Measurements from ENCODE around the gene SPON1.

DNA sequence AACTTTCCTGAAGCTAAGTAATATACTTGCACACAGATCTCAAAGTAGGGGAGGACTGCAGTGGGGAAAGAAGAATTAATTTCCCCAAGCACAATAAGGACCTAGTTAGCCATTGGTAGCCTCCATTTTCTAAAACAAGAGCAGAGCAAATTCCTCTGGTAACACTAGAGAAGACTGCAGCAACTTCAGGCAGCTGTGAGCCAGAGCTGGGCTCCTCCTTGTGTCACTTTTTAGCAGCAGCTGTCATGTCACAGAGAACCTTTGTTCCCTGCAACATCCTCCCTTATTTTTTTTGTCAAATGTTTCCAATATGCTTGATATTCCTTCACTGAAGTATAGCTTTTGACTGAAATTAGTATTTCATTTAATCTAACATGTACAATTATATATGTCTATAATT is 342.1 kb downstream of the SPON1 start:
- TF ChIP-seq, protein P1, sequence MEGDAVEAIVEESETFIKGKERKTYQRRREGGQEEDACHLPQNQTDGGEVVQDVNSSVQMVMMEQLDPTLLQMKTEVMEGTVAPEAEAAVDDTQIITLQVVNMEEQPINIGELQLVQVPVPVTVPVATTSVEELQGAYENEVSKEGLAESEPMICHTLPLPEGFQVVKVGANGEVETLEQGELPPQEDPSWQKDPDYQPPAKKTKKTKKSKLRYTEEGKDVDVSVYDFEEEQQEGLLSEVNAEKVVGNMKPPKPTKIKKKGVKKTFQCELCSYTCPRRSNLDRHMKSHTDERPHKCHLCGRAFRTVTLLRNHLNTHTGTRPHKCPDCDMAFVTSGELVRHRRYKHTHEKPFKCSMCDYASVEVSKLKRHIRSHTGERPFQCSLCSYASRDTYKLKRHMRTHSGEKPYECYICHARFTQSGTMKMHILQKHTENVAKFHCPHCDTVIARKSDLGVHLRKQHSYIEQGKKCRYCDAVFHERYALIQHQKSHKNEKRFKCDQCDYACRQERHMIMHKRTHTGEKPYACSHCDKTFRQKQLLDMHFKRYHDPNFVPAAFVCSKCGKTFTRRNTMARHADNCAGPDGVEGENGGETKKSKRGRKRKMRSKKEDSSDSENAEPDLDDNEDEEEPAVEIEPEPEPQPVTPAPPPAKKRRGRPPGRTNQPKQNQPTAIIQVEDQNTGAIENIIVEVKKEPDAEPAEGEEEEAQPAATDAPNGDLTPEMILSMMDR (IDR thresholded peaks at IDR 0.05): no peak
- no peak for TF ChIP-seq POLR2A (IDR thresholded peaks at IDR 0.05)
